C4-2B (cell line): Measurements from ENCODE around the gene IGFALS.

Experiments
- CTCF ChIP-seq: fragments of 450-650 bp; conservative IDR thresholded peaks from 2 replicates; pipeline ENCODE4 v1.5.1; 2017; ENCODE audit warnings: mild to moderate bottlenecking
- ZFX ChIP-seq: fragments of 450-650 bp; IDR thresholded peaks from 2 replicates; pipeline ENCODE4 v1.6.1; 2017

GRCh38 chr16:1790261-1790610 lies 3.3 kb downstream of the IGFALS start:
- TF ChIP-seq CTCF, result no peak
- TF ChIP-seq ZFX, result no peak
